Uterus (tissue), 4 donors: ENCODE data around the gene ADAMTS20. TPM values are rescaled to one million over a fixed set of nuclear protein-coding genes. Genes with fewer than 3 reads are reported as not detected.

Experiments used
- total RNA-seq, 4 donors: library from RNA; depleted of rRNA in 3 of 4; stranded (reverse); fragments of >200 nt in 3 of 4; gene quantifications; one replicate each; pipeline versions ENCODE4 v1.1.0 to v1.2.4, GENCODE V29; 2014 to 2023
- donor health status: DM: yes; HTN: yes; CAD: no.

Gene ADAMTS20
- total RNA-seq, 4 donors from 2014 or later, result 1.2 TPM; not detected in 3

Other genes starting within 250 kb of the ADAMTS20 start
- 10 to 100 TPM; 10.6 to 39.6 (median 19.1) TPM for gene PUS7L, start 206.6 kb upstream of the ADAMTS20 start, total RNA-seq
- 10 to 100 TPM in 3 of 4 donors, 1 to 10 TPM in 1; 6.1 to 30.6 (median 26.4) TPM for gene IRAK4, start 206.7 kb upstream of the ADAMTS20 start, total RNA-seq